HL-60 (cell line): ENCODE measurements around the gene CGB1.

Source experiments
- DNase-seq, 2 experiments: peaks; one replicate each; pipeline ENCODE4 v3.0.0-alpha.2; 2010 to 2020; ENCODE audit warnings: low read depth in 1 of 2, low spot score in 1 of 2
- H3K27ac ChIP-seq: fragments of 250-450 bp; sonication (Bioruptor Pico); replicated peaks from 2 replicates; pipeline ENCODE4 v1.5.1; 2020; ENCODE audit warnings: mild to moderate bottlenecking, moderate library complexity
- H3K27me3 ChIP-seq: fragments of 250-450 bp; sonication (Bioruptor Pico); 2 replicates; pipeline ENCODE4 v1.5.1; 2021; ENCODE audit warnings: mild to moderate bottlenecking, moderate library complexity; ENCODE audit not compliant: insufficient read depth, poor library complexity, severe bottlenecking
- H3K4me3 ChIP-seq: replicated peaks from 2 replicates; pipeline ENCODE4 v1.5.1; 2011; ENCODE audit warnings: mild to moderate bottlenecking, control low read depth, low read length; ENCODE audit not compliant: insufficient read depth
- GABPA ChIP-seq: IDR thresholded peaks from 2 replicates; pipeline ENCODE4 v1.6.1; 2012; ENCODE audit warnings: low read depth
- POLR2AphosphoS5 ChIP-seq: IDR thresholded peaks from 2 replicates; pipeline ENCODE4 v1.6.1; 2012; ENCODE audit warnings: low read depth
- SPI1 ChIP-seq: IDR thresholded peaks from 2 replicates; pipeline ENCODE4 v1.6.1; 2012; ENCODE audit warnings: low read depth, mild to moderate bottlenecking, borderline replicate concordance
- TF ChIP-seq, protein P1 (sequence below): IDR thresholded peaks from 2 replicates; pipeline ENCODE4 v1.6.1; 2012; ENCODE audit warnings: low read depth; ENCODE audit not compliant: insufficient replicate concordance
- TF ChIP-seq, protein P2 (sequence below): IDR thresholded peaks from one replicate; pipeline ENCODE4 v1.5.1; 2011; ENCODE audit warnings: low read length, control low read depth, inconsistent platforms; ENCODE audit not compliant: insufficient read depth

CGB1 gene

DNA sequence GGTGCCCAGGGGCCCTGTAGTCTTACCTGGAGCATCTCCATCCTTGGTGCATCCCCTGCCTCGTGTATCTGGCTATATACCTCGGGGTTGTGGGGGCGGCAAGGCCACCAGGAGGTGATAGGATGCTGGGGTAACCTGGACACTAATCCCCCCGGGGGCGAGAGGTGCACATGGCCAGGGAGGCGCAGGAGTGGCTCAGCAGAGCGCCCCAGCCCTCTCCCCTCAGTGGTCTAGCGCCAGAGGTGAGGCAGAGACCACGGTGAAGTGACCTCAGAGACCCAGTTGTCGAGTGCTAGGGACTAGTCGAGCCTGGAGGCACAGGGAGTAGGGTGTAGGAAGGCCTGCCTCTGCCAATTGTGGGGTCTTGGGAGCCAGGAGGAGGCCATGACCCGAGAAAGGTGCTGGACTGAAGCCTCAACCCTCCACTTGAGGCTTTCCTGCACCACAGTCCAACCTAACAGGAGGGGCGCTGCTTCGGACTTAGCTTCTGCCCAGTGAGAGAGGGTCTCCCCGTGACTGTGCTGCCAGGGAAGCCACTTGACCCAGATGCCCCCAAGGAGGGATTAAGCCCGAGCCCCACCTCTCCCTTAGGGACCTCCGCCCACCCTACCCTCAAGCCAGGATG, 19.5 kb downstream of the CGB1 start, which contains the start of gene LHB:
LHB (minus strand) TSS at position 51 of the 625 bp plus-strand sequence; CDS start at position 41, 10 bp downstream.
- Histone ChIP-seq H3K27ac (no peak within 1 kb of the TSS), H3K27me3 (peaks cover 35% of the 10 kb centered on the region), H3K4me3 (peak within 1 kb of the TSS; percentile 37)
- DNase-seq: no peak
- TF ChIP-seq SPI1 (no peak), POLR2AphosphoS5 (no peak), GABPA (no peak)
- TF ChIP-seq, protein P1, sequence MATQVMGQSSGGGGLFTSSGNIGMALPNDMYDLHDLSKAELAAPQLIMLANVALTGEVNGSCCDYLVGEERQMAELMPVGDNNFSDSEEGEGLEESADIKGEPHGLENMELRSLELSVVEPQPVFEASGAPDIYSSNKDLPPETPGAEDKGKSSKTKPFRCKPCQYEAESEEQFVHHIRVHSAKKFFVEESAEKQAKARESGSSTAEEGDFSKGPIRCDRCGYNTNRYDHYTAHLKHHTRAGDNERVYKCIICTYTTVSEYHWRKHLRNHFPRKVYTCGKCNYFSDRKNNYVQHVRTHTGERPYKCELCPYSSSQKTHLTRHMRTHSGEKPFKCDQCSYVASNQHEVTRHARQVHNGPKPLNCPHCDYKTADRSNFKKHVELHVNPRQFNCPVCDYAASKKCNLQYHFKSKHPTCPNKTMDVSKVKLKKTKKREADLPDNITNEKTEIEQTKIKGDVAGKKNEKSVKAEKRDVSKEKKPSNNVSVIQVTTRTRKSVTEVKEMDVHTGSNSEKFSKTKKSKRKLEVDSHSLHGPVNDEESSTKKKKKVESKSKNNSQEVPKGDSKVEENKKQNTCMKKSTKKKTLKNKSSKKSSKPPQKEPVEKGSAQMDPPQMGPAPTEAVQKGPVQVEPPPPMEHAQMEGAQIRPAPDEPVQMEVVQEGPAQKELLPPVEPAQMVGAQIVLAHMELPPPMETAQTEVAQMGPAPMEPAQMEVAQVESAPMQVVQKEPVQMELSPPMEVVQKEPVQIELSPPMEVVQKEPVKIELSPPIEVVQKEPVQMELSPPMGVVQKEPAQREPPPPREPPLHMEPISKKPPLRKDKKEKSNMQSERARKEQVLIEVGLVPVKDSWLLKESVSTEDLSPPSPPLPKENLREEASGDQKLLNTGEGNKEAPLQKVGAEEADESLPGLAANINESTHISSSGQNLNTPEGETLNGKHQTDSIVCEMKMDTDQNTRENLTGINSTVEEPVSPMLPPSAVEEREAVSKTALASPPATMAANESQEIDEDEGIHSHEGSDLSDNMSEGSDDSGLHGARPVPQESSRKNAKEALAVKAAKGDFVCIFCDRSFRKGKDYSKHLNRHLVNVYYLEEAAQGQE: no peak
- TF ChIP-seq, protein P2, sequence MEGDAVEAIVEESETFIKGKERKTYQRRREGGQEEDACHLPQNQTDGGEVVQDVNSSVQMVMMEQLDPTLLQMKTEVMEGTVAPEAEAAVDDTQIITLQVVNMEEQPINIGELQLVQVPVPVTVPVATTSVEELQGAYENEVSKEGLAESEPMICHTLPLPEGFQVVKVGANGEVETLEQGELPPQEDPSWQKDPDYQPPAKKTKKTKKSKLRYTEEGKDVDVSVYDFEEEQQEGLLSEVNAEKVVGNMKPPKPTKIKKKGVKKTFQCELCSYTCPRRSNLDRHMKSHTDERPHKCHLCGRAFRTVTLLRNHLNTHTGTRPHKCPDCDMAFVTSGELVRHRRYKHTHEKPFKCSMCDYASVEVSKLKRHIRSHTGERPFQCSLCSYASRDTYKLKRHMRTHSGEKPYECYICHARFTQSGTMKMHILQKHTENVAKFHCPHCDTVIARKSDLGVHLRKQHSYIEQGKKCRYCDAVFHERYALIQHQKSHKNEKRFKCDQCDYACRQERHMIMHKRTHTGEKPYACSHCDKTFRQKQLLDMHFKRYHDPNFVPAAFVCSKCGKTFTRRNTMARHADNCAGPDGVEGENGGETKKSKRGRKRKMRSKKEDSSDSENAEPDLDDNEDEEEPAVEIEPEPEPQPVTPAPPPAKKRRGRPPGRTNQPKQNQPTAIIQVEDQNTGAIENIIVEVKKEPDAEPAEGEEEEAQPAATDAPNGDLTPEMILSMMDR: no peak

DNA sequence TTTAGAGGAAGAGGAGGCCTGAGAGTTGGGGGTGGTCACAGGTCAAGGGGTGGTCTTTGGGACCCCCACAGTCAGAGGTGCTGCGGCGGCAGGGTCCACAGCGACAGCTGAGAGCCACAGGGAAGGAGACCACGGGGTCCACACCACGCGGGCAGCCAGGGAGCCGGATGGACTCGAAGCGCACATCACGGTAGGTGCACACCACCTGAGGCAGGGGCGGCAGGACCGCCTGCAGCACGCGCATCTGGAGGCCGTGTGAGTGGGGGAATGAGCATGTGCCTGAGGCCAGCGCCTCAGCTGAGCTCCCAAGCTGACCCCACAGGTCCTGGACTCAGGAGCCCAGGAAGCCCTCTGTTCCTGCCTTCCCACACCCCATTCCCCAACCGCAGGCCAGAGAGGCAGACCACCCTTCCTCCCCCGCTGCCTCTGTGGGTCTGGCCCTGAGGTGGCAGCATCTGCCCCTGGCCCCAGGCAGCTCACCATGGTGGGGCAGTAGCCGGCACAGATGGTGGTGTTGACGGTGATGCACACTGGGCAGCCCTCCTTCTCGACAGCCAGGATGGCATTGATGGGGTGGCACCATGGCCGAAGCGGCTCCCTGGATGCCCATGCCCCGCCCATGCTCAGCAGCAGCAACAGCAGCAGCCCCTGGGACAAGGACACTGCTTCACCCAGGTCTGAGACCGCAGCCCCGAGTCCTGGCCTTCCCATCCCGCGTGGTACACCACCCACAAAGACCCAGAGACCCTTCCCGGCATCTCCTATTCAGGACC, 20.4 kb downstream of the CGB1 start:
- DNase-seq: no peak
- peak; percentile 27; the same call in 1 of the 2 replicates for TF ChIP-seq POLR2AphosphoS5
- TF ChIP-seq, protein P2: no peak
- peaks cover 34% of the 10 kb centered on the region for H3K27me3 ChIP-seq
- H3K4me3 ChIP-seq: no peak overlapping the region
- no peak overlapping the region for H3K27ac ChIP-seq

DNA sequence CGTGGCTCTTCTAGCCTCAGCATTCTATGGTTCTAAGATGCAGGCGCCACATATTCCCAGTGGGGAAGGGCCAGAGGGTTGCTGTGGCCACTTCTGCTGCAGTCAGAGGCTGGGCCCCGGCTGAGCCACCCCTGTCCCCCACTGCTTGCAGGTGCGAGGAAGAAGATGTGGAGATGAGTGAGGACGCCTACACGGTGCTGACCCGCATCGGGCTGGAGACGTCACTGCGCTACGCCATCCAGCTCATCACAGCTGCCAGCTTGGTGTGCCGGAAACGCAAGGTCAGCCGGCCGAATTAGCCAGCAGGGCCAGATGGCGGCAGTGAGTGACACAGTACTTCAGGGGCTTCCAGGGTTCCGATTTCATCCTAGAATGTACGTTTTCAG, 21.8 kb downstream of the CGB1 start:
- no peak for DNase-seq
- no peak overlapping the region for H3K27ac ChIP-seq
- H3K4me3 ChIP-seq: no peak overlapping the region
- H3K27me3 ChIP-seq: peaks cover 22% of the 10 kb centered on the region
- TF ChIP-seq, protein P1: no peak
- no peak for TF ChIP-seq SPI1
- no peak for TF ChIP-seq GABPA

DNA sequence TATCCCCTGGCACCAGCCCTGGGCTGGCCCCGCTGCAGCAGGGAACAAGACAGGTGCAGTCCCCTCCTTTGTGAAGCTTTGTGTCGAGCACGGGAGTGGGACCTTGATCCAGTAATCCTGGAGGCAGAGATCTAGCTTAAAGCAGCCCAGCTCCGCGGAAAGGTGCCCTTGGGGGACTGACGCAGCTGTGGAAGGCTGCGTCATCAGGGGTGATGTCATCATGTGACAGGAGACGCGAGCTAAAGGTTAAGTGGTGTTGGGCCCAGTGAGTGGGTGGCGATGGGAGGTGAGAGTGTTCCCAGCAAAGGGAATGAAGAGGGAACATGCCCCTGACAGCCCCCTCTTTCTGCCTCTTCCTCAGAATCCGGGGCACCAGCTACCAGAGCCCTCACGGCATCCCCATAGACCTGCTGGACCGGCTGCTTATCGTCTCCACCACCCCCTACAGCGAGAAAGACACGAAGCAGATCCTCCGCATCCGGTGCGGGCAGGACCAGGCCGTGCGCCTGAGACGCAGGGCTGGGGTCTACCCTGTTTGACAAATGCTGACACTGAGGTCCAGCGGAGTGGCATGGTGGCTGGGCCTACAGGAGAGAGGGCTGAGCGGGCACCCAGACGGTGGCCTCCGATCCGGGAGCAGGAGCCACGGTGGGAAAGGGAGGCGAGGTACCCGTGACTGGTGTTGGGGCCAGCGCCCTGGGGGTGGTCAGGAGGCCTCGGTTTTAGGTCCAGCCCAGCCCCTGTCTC, 22.4 kb downstream of the CGB1 start:
- H3K27me3 ChIP-seq: peaks cover 16% of the 10 kb centered on the region
- TF ChIP-seq, protein P1: no peak
- TF ChIP-seq, protein P2: no peak
- TF ChIP-seq GABPA (no peak), POLR2AphosphoS5 (no peak), SPI1 (no peak)
- no peak overlapping the region for H3K4me3 ChIP-seq
- DNase-seq: no peak
- H3K27ac ChIP-seq: no peak overlapping the region
